Caki2 (cell line): ENCODE data around the gene GHSR. TPM values are rescaled to one million over a fixed set of nuclear protein-coding genes. Genes with fewer than 3 reads are reported as not detected.

Source experiments
- total RNA-seq: library from RNA; depleted of rRNA; stranded (reverse); fragments of >200 nt; shearing (Covaris generic); gene quantifications from 2 replicates; pipeline ENCODE4 v1.2.3, GENCODE V29; 2014; ENCODE audit warnings: low replicate concordance; rRNA removed

Gene GHSR
- total RNA-seq, 1 experiment from 2014 or later, result not detected

Other genes starting within 250 kb of the GHSR start
- gene TNFSF10, start 75.0 kb upstream of the GHSR start, total RNA-seq, result 2.2 and 3.4 TPM in 2 replicates